NCI-H1436 treated with DMSO at 0.1 percent for 48 hours (cell line): ENCODE measurements around the gene RPA3.

ENCODE experiments used
- DNase-seq: peaks from one replicate; lab custom pipeline; 2025; lab: John Stamatoyannopoulos, UW

RPA3 gene

DNA sequence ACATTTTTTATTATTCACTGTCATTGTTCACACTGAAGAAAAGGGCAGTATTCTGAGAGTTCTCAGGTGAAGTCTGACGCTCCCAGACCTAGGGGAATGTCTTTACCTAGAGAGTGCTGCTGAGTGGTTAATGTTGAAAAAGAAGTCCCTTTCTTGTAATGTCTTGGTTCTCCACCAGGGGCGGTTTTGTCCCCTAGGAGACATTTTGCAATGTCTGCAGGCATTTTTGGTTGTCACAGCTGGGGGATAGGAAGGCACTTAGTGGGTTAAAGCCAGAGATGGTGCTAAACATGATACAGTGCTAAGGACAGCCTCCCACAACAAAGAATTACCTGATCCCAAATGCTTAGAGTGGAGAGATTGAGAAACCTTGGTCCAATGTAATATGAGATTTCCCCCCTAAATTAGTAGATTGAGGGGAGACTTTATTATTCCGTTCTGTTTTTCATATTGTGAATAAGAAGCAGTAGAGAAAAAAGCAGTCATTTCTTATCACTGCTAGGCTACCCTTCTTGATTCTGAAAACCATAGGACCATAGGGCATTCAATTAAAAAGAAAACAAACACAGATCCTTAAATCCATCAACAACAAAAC, 64.7 kb downstream of the RPA3 start:
- no peak for DNase-seq

DNA sequence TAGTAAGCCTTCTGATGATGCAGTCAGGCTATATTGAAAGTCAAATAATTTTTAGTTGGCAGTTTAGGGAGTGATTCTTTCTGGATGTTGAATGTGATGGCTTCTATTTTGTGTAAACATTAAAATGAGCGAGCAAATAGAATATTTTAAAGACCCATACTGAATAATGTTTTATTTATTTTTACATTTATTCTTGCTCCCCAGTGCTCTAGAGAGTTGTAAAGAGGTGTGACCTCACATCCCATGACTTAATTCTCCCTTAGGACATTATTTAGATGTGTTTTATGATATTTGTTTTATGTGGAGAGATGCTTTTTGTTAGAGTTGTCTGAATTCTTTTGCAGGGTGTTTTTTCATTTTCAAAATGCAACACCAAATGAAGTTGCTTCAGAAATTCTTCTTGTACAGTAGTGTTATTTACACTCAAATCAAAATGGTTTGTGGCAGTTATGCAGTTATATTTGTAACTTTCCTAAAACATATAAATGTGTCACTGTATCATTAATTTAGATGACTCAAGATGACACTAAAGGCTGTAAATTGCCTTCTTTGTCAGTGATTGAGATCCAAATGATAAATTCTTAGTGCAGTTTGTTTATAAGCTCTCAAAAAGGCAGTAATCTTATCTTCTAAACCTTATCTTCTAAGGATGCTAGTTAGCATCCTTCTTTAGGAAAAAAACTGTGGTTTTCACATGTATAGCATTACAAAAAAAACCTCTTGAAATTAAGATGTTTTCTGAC, 65.4 kb downstream of the RPA3 start:
- no peak for DNase-seq

DNA sequence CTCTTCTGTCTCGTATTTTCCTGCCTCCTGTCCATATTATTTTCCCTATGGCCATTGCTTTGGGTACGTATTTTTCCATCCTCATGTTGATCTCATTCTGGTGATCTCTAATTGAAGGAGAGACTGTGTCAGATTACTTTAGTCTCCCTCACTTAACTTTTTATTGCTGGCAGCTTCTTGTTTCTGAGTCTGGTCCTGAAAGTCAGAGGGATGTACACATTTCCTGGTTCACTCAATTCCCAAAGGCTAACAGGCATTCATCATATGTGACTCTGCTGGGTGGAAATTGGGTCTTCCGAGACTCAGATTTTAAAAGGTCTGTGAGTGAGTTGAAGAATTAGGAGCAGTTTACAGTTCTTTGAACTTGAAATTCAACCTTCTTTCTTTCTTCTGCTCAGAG, 66.9 kb downstream of the RPA3 start:
- DNase-seq: no peak

DNA sequence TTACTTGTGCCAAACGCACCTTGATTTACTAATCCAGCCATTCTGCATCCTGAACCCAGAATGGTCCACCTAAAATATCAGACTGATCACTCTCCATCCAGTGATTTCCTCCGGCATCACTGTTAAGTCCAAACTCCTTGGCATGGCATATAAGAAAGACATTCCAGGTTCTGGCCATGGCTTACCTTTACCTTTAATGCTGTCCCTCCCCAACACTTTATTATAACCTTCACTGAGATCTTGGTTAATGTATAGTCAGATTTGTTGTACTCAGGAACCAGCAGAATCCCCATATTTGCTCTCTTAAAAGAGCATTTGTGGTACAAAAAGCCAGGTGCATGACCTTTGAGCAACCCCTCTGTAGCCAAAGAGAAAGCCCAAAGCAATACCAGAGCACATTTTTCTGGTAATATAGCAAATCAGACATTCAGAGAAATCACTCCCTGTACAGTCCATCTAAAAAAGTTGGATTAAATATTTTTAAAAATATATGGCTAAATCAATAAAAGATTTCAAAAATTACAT, 67.7 kb downstream of the RPA3 start:
- no peak for DNase-seq

DNA sequence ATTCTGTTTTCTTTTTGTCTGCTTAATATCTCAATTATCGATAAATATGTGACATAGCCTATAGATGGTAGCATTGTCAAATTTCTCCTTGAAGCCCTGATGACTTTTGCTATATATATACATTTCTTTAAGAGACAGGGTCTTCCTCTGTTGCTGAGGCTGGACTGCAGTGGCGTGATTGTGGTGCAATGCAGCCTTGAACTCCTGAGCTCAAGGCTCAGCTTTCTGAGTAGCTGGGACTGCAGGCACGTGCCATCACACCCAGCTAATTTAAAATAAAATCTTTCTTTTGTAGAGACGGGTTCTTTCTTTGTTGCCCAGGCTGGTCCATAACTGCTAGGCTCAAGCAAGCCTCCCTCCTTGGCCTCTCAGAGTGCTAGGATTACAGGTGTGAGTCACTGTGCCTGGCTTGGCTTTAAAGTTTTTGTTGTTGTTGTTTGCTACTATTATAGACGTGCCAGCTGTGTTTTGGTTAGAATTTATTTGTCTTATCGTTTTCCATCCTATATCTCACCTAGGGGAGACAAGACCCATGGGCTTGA, 70.8 kb downstream of the RPA3 start:
- no peak for DNase-seq

DNA sequence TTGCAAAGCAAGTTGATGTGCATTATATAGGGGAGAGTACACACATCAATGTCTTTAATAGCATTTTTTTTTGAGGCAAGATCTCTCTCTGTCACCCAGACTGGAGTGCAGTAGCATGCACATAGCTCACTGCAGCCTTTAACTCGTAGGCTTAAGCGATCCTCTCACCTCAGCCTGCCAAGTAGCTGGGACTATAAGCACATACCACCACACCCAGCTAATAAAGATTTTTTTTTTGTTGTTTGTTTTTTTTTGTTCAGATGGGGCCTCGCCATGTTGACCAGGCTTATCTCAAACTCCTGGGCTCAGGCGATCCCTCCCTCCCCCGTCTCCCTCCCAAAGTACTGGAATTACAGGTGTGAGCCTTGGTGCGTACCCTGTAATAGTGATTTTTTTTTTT, 76.3 kb downstream of the RPA3 start:
- DNase-seq: no peak

DNA sequence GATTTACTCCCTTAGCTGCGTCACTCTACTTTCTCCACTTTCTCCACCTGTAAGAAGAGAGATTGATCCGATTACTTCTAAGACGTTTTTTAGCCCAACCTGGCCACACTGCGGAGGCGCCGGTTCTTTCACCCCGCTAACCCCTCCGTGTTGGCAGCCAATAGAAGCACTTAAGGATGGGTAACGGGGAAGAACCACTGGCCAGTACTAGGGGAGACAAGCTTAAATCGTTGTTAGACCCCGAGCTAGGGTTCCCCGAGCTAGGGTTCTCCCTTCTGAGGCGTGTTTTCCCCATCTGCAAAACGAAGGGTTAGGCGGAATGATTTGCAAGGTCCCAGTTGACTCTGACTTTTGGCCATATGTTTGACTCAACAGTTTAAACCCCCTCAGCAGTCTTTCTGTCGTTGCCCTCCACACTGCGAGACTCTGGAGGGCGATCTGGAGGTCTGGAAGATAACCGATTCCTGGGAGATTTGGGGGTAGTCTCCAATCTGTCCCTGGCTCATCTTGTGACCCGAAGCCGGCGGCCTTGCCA, 77.2 kb downstream of the RPA3 start:
- no peak for DNase-seq

DNA sequence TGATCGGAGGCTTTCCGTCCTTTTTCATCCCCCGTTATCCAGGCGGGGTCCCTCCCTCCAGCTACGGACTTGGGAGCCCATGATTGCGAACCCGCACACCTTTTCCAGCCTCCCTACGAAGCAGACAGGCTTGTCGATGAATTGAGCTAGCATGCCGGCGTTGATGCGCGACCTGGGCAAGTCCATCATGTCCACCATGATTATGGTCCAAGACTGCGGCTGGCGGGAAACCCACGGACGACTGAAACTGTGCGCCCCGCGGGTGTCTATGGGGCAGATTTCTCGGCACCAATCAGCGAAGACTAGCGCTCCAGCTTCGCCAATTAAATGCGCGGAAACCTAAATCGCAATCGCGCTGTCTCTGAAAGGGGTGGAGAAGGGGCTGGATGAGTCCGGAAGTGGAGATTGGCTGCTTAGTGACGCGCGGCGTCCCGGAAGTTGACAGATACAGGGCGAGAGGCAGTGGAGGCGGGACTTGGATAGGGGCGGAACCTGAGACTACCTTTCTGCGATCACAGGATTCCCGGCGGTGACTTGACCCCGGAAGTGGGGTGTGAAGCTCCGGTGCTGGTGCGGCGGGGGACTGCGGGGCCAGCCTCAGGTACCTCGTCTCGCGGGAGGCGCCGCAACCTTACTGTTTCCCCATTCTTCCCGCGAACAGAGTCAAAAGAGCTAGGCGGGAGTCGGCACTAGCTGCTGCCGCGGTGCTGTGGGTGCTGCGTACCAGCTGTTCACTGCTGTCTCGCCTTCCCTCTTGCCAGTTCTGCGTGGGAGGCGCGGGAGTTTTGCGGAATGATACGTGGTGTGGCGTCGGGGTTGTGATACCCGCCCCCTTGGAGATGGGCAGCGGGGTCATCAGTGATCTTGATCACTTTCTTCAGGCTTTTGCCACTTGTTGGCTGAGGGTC, 77.9 kb downstream of the RPA3 start, which contains the start of gene UMAD1:
Gene UMAD1 (plus strand): TSS at position 532 of the 908 bp plus-strand sequence. CDS start 32,620 bp downstream, outside the sequence.
- peak; percentile 98 for DNase-seq

DNA sequence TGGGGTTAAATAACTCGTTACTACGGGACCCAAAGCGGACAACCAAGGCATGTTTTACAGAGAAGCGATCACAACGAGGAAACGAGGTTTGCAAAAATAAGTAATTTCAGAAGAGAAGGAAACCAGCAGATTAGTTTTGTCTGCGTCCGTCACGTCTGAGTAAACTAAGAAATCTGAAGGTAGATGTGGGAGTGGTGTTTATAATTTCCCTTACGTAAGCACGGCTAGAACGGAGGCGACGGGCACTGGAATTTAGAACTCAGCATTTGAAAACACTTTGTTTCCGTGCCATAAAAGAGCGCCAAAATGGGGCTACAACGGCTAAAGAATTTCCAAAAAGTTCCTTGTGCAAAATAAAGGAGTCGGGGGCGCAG, 78.6 kb downstream of the RPA3 start:
- no peak for DNase-seq

DNA sequence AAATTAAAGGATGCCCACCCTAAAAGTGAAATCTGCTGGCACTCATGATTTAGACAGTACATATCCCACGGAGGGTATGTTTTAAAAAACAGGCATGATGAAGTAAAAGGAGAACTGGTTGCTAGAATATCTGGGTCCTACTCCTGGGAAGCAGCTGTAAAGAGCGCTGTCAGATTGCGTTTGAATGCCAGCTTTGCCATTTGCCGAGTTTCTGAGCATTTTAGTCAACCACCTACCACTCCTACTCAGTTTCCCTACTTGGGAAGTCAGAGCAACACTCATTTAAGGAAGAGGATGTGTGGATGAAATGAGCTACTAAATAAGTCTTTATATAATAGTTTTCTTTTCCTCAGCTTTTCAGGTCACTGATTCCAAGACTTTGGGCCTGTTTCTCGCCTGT, 79.0 kb downstream of the RPA3 start:
- DNase-seq: no peak

DNA sequence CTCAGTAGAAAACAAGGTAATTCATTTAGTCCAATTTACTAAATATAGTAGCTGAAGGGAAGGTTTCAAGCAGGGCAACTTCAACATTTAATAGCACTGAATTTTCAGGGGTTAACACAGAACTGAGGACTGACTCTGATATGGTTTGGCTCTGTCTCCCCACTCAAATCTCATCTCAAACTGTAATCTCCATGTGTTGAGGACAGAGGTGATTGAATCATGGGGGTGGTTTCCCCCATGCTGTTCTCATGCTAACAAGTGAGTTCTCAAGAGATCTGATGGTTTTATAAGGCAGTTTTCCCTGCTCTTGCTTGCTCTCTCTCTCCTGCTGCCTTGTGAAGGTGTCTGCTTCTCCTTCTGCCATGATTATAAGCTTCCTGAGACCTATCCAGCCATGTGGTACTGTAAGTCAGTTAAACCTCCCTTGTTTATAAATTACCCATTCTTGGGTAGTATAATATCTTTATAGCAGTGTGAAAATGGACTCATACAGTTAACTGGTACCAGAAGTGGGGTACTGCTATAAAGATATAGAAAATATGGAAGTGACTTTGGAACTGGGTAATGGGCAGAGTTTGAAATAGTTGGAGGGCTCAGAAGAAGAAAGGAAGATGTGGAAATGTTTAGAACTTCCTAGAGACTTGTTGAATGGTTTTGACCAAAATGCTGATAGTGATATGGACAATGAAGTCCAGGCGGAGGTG, 87.6 kb downstream of the RPA3 start:
- DNase-seq: no peak

DNA sequence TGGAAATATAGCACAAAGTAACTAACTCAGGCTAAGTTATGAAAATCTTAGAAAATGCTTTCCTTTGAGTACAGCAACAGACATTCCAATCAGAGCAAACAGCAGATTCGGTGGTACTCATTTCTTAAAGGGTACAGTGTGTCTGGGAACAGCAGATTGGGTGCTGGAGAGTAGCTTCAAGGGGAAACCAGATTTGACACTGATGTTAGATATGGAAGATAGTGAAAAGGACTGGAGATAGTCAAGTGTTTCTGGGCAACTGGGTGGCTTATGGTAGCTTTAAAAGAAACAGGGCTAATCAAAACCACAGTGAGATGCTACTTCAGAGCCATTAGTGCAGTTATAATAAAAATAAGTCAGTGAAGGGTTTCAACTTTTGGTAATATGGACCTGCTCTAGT, 89.9 kb downstream of the RPA3 start:
- DNase-seq: no peak

DNA sequence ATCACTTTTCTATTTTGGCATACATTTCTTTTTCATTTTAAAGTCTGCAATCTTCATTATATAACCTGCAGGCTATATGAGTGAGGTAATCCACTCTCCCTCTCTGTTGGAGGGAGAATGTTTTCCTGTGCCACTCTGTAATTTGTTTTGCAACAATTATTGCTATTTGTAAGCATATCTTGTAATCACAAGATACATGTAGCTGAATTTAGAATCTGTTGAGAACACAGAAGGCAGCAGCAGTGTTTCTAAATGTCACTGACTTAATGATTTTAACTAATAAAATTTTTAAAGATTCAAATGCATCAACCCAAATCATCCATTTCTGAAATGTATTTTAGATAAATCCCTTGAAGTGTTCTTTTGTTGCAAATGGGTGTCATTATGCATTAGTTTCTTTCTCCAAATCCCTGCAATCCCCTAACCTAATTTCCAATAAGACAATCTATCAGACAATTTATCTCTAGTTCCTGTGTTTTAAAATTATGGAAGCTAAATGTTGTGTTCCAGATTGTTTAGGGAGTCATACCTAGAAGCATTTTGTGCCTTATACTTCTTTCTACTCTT, 97.7 kb downstream of the RPA3 start:
- no peak for DNase-seq

DNA sequence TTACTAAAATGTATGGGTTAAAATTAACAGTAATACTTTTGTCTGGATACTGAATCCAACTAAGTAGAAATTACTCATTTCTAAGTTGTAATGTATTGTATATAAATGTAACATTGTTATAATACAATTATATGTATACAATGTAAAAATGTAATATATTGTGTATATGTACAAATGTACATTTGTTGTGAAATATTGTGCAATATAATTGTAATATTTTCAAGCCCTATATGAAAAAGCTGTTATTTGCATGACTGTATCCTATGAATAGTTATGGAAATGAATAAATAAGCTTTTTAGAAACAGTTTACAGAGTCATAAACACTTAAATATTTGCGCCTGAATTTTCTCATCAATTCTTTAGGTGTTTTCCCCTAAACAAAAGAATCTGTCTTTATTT, 98.2 kb downstream of the RPA3 start:
- DNase-seq: no peak

DNA sequence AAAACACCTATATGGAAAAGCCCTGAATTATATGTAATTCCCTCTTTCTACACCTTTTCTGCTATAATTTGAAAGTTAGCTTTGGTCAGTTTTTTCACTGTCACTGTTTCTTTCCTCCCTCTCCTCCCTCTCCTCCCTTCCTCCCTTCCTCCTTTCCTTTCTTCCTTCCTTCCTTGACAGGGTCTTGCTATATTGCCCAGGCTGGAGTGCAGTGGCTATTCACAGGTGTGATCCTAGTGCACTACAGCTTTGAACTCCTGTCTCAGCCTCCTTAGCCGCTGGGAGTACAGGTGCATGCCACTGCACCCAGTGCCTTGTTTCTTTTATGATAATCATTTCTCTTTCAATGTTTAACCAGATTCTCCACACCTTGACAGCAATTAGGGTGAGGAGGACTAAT, 100.0 kb downstream of the RPA3 start:
- DNase-seq: no peak

DNA sequence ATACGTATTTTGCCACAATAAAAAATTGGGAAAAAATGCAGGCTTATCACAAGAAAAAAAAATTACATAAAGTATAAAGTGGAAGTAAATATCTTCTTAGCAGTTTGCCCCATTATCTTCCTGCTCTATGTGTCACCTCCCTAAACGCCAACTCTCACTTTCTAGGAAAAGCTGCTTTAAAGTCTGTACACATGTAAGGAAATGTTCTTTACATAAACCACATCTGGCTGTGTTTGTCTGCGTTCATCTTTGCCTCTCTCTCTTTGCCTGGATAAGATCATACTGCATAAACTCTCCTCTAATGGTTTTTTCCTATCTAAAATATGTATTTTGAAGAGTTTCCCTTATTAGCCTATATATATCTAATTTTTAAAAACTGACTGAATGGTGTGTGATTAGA, 100.9 kb downstream of the RPA3 start:
- DNase-seq: no peak

DNA sequence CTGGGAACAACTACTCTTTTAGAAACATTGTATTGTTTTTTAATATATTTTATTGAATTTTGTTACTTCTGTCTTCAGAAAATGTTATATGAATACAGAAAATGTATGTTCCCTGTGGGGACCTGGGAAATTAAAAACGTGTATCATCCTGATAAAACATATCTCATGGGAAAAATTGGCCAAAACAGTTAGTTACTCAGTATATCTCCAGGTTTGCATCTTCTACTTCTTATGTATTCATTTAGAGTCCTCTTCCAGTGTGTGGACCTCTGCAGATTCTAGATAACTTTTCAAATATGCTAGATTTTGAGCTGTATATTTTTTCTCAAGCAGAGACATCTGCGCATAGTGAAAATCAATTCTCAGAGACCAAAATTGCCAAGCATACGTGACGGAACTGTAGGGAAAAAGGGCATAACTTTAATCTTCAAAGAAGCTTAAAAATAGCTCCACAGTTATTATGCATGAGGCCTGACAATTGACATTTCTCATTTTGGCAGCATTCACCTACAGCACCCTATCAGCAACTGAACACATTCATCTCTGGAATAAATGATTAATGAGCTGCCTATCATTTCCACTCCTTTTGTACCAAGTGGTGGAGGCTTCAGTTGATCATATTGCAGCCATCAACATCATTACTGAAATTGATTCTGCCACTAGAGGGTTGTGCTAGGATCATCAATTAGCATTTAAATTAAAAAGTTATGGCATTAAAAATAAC, 104.2 kb downstream of the RPA3 start:
- no peak for DNase-seq

DNA sequence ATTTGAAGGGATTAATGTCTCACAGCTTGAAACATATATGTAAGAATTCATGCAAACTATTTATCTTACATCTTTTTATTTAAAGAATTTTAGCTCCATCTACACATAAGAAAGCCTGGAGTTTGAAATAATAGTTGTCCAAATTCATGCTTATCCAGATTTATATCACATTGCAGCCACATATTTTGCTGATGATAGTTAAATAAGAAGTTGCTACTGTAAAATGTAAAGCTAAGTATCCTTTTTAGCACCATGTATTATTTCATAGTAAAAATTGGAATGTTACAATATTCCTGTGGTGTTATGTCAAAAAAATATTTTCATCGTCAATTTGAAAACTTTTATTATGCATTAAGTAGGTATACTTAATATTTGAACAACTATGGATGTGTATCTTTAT, 105.2 kb downstream of the RPA3 start:
- DNase-seq: no peak

DNA sequence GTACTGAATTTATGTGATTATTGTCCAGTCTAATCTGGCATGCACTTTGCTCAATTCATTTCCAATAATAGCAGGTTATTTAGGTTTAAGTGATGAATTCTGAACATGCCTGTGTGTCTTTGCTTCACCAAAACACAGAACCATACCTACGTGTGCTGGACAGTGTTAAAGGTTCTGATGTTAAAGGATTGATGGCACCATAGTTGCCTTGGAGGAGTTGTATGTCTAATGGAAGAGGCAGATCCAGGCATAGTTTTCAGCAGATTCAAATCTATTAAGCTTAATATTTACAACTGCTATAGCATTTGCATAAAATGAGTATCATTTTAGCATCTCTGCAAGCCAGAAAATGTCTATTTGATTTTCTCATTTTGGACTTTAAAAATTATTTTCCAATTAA, 105.9 kb downstream of the RPA3 start:
- no peak for DNase-seq

DNA sequence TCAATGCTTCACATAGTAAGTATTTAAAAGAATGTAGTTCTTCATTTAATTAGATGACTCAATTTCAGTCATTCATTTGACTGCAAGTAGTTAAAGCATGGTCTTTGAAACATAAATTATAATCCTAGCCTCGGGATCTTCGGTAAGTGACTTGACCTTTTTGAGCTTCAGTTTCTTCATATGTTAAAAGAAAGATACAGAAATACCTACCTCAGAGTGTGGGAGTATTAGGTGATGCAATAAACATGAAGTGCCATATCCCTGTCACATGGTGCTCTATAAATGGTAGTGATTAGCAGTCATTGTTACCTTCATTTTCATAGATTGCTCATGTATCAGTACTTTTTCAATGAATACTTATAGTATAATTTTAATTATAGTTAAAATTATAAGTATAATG, 109.1 kb downstream of the RPA3 start:
- no peak for DNase-seq

DNA sequence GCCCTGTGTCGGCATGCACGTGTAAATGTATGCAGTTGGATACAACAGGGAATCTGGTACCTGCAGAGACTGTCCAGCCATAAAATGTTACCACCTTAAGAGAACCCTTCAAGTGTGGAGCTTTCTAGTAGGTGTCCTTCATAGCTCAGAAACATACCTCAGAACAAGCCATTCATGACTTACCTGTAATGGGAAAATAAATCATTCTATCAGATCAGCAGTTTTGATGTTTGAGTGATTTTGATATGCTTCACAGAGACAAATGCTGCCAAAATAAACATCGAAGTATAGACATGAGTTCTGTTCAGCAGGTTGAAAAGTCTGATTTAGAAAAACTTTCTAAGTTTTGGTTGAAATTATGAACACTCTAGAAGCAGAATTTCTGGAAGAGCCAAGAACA, 111.4 kb downstream of the RPA3 start:
- no peak for DNase-seq
